ENCODE measurements around the gene LARGE1. TPM values are rescaled to one million over a fixed set of nuclear protein-coding genes. Genes with fewer than 3 reads are reported as not detected.

Gene LARGE1
- total and polyA plus RNA-seq, 2 of the 8 experiments (the other 6 are each of a cell fraction or from before 2014, with no cell fraction given), result 43.7 to 83.0 TPM

DNA sequence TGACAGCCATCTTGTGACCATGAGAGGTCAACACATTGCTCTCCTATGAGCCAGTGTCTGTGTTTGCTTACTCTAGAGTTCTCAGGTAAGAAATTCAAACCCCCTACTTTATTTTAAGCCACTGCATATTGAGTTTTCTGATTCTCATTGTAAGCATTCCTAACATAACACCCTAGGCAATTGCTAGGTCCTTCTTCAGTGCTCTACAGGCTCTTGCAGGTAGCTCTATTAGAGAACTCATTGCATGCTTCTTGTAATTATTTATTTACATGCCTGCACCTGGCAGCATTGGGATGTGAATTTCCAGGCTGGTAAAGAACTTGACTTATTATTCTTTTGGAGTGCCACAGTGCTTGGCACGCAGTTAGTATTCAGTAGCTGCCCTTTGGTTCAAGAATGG, 573.3 kb downstream of the LARGE1 start:
- POLR2A ChIA-PET (ENCODE audit: partially characterized antibody), result no interaction called here
- Histone ChIP-seq H3K9ac (replicated peaks in 1 of 4; ENCODE audit: extremely low read depth in 1 of 4, low read depth in 3 of 4, low read length in 3 of 4) (no peak overlapping the region), H3K27me3 (replicated peaks in 1 of 4; ENCODE audit: control insufficient read depth in 3 of 4, extremely low read depth in 1 of 4, insufficient read depth in 3 of 4, low read length in 3 of 4) (no peaks in the 10 kb centered on the region), H3K23me2 (ENCODE audit: low read depth, low read length) (no peaks in the 10 kb centered on the region), H2BK12ac (ENCODE audit: low read depth, low read length) (no peak overlapping the region), H2AK5ac (ENCODE audit: low read depth, low read length) (no peak overlapping the region), H4K91ac (replicated peaks; ENCODE audit: insufficient read length, low read length) (no peak overlapping the region), H4K8ac (ENCODE audit: extremely low read depth, insufficient read depth, low read length) (no peak overlapping the region), H3K18ac (ENCODE audit: extremely low read depth, low read length) (no peak overlapping the region), H2BK15ac (ENCODE audit: low read length) (no peak overlapping the region), H3K4me2 (ENCODE audit: insufficient read depth in 1 of 2, low read depth in 2 of 2, low read length in 2 of 2) (no peak overlapping the region), H3K27ac (ENCODE audit: low read depth, low read length) (no peak overlapping the region), H2BK120ac (replicated peaks; ENCODE audit: low read depth, low read length) (no peak overlapping the region), H4K20me1 (replicated peaks in 1 of 2; ENCODE audit: control insufficient read depth in 1 of 2, insufficient read depth in 2 of 2, low read length in 2 of 2) (no peaks in the 10 kb centered on the region), H3K56ac (replicated peaks; ENCODE audit: insufficient read length, low read depth, low read length) (no peak overlapping the region), H2BK20ac (ENCODE audit: low read length) (no peak overlapping the region), H3K4me3 (ENCODE audit: extremely low read depth in 1 of 4, insufficient read depth in 2 of 4, low read depth in 3 of 4, low read length in 4 of 4) (no peak overlapping the region), H3K79me2 (ENCODE audit: control insufficient read depth in 1 of 2, insufficient read depth in 2 of 2, low read length in 2 of 2) (no peaks in the 10 kb centered on the region), H3K4ac (replicated peaks; ENCODE audit: insufficient read length, low read depth, low read length) (no peak overlapping the region), H4K5ac (ENCODE audit: insufficient read length, low read depth, low read length) (no peak overlapping the region), H3K36me3 (ENCODE audit: control insufficient read depth in 2 of 4, insufficient read depth in 4 of 4, low read length in 3 of 4) (peaks cover 0 to 23% (median 2%) of the 10 kb centered on the region in 4 experiments; a peak in 4 of 8 replicates), H3K9me3 (ENCODE audit: insufficient read depth in 2 of 2, low read depth in 1 of 2, low read length in 1 of 2) (peaks cover 5 to 12% of the 10 kb centered on the region in 2 experiments; a peak in 3 of 4 replicates), H3K14ac (ENCODE audit: insufficient read length) (no peak overlapping the region), H2BK5ac (ENCODE audit: low read depth, low read length) (no peak overlapping the region), H2AFZ (ENCODE audit: low read length) (no peak overlapping the region), H3K23ac (ENCODE audit: insufficient read length) (no peak overlapping the region), H3K79me1 (ENCODE audit: low read depth, low read length) (no peaks in the 10 kb centered on the region; the same call in 1 of the 2 replicates), H3K4me1 (replicated peaks in 1 of 4; ENCODE audit: control insufficient read depth in 3 of 4, insufficient read depth in 4 of 4, low read length in 3 of 4) (no peaks in the 10 kb centered on the region)
- TF ChIP-seq CTBP2 (IDR thresholded peaks at IDR 0.05; ENCODE audit: borderline replicate concordance, insufficient read depth, insufficient read length, low read length) (no peak), EGR1 (IDR thresholded peaks at IDR 0.05; ENCODE audit: borderline replicate concordance, low read depth, low read length) (no peak), BCL11A (IDR thresholded peaks at IDR 0.05; ENCODE audit: low read depth in 2 of 2, low read length in 2 of 2) (no peak), SIRT6 (IDR thresholded peaks at IDR 0.05; ENCODE audit: low read length) (no peak), YY1 (IDR thresholded peaks at IDR 0.05; ENCODE audit: low read depth, low read length) (no peak), RXRA (IDR thresholded peaks at IDR 0.05; ENCODE audit: insufficient read depth, low read depth, low read length) (no peak), RFX5 (IDR thresholded peaks at IDR 0.05; ENCODE audit: borderline replicate concordance, low read depth, low read length) (no peak)
- no peak for DNase-seq (ENCODE audit: low read depth in 1 of 2, low spot score in 2 of 2)
- CTCF ChIA-PET (ENCODE audit: partially characterized antibody), result interaction anchor here (1.0 kb wide), 1 partner anchor 45 kb away, joined by 3 read pairs; no protein-coding TSS in a partner anchor
- 91% methylated on average over 1 of the region's 1 CpG; no CpG with 5 or more reads in 1 of the 2 experiments for WGBS, 2 experiments (ENCODE audit: extremely low coverage in 1 of 2, insufficient coverage in 1 of 2, insufficient read length in 1 of 2, insufficient replicate concordance in 2 of 2, low coverage in 1 of 2, low lambda C conversion rate in 2 of 2, missing lambda C conversion rate in 1 of 2)
- FAIRE-seq, result no peak
